ENCODE results near the gene B2M.

GRCh38 chr15:44673639-44674038 lies 37.7 kb upstream of the B2M start:
- TF ChIP-seq TAF1 (IDR thresholded peaks at IDR 0.05; ENCODE audit: borderline replicate concordance, insufficient read depth, low read length) (no peak), POLR2AphosphoS5 (IDR thresholded peaks at IDR 0.05; ENCODE audit: low read depth, low read length) (no peak), SIN3A (IDR thresholded peaks at IDR 0.05; ENCODE audit: borderline replicate concordance, insufficient read depth, low read length) (no peak)
- TF ChIP-seq, protein P1, sequence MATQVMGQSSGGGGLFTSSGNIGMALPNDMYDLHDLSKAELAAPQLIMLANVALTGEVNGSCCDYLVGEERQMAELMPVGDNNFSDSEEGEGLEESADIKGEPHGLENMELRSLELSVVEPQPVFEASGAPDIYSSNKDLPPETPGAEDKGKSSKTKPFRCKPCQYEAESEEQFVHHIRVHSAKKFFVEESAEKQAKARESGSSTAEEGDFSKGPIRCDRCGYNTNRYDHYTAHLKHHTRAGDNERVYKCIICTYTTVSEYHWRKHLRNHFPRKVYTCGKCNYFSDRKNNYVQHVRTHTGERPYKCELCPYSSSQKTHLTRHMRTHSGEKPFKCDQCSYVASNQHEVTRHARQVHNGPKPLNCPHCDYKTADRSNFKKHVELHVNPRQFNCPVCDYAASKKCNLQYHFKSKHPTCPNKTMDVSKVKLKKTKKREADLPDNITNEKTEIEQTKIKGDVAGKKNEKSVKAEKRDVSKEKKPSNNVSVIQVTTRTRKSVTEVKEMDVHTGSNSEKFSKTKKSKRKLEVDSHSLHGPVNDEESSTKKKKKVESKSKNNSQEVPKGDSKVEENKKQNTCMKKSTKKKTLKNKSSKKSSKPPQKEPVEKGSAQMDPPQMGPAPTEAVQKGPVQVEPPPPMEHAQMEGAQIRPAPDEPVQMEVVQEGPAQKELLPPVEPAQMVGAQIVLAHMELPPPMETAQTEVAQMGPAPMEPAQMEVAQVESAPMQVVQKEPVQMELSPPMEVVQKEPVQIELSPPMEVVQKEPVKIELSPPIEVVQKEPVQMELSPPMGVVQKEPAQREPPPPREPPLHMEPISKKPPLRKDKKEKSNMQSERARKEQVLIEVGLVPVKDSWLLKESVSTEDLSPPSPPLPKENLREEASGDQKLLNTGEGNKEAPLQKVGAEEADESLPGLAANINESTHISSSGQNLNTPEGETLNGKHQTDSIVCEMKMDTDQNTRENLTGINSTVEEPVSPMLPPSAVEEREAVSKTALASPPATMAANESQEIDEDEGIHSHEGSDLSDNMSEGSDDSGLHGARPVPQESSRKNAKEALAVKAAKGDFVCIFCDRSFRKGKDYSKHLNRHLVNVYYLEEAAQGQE (IDR thresholded peaks at IDR 0.05; ENCODE audit: insufficient read depth in 1 of 2, low read depth in 2 of 2, low read length in 2 of 2), result no peak
